PFSK-1 (cell line): ENCODE results near the gene KRT81.

ENCODE experiments used
- POLR2AphosphoS5 ChIP-seq: IDR thresholded peaks from 2 replicates; pipeline ENCODE4 v1.6.1; 2012; ENCODE audit warnings: low read depth, mild to moderate bottlenecking, control low read depth, low read length, moderate library complexity
- REST ChIP-seq, 2 experiments: IDR thresholded peaks; 2 replicates each; pipeline versions ENCODE4 v1.6.1 to v1.8.0; 2011 to 2012; ENCODE audit warnings: low read depth in 2 of 2, low read length in 2 of 2, control low read depth in 1 of 2, inconsistent platforms in 1 of 2, mild to moderate bottlenecking in 1 of 2, moderate library complexity in 1 of 2; ENCODE audit not compliant: insufficient read depth in 1 of 2
- SIN3A ChIP-seq: IDR thresholded peaks from 2 replicates; pipeline ENCODE4 v1.6.1; 2012; ENCODE audit warnings: mild to moderate bottlenecking, low read length, moderate library complexity, borderline replicate concordance; ENCODE audit not compliant: insufficient read depth
- TAF1 ChIP-seq: IDR thresholded peaks from 2 replicates; pipeline ENCODE4 v1.6.1; 2012; ENCODE audit warnings: low read length, control low read depth, borderline replicate concordance; ENCODE audit not compliant: insufficient read depth

GRCh38 chr12:52333321-52333720, 42.0 kb upstream of the KRT81 start:
- TF ChIP-seq POLR2AphosphoS5: no peak
- no peak for TF ChIP-seq SIN3A
- no peak for TF ChIP-seq REST (IDR thresholded peaks at IDR 0.05; ENCODE audit: insufficient read depth in 1 of 2, low read depth in 2 of 2, low read length in 2 of 2)
- no peak for TF ChIP-seq TAF1
